GM12891 (cell line): ENCODE measurements around the gene LSM4.

Experiments
- POLR2A ChIP-seq: IDR thresholded peaks from 2 replicates; pipeline ENCODE4 v1.6.1; 2011; ENCODE audit warnings: low read depth, low read length, control low read depth
- POLR2AphosphoS5 ChIP-seq: IDR thresholded peaks from 2 replicates; pipeline ENCODE4 v1.6.1; 2011; ENCODE audit warnings: low read depth, low read length, control low read depth
- TAF1 ChIP-seq: IDR thresholded peaks from 2 replicates; pipeline ENCODE4 v1.6.1; 2011; ENCODE audit warnings: low read depth, low read length, control low read depth

GRCh38 chr19:18257503-18258470, 65.1 kb downstream of the LSM4 start:
- TF ChIP-seq POLR2AphosphoS5 (no peak), POLR2A (no peak), TAF1 (no peak)
